Endodermal cell (in vitro differentiated cells): ENCODE measurements around the gene ABCG1. TPM values are rescaled to one million over a fixed set of nuclear protein-coding genes. Genes with fewer than 3 reads are reported as not detected.
A peak's percentile ranks its signal among the peaks of the same experiment; 100 is the strongest.

Experiments used
- DNase-seq: peaks from one replicate; pipeline ENCODE4 v3.0.0-alpha.2; 2017
- H3K27ac ChIP-seq: 2 replicates; pipeline ENCODE4 v1.5.1; 2013; ENCODE audit warnings: mild to moderate bottlenecking, low read depth, low read length, moderate library complexity
- H3K27me3 ChIP-seq: 2 replicates; pipeline ENCODE4 v1.6.1; 2013; ENCODE audit warnings: mild to moderate bottlenecking, low read length, moderate library complexity; ENCODE audit not compliant: insufficient read depth, control insufficient read depth, poor library complexity, severe bottlenecking
- H3K36me3 ChIP-seq: 2 replicates; pipeline ENCODE4 v1.7.0; 2013; ENCODE audit warnings: mild to moderate bottlenecking, low read length, moderate library complexity; ENCODE audit not compliant: control insufficient read depth, insufficient read depth
- H3K4me1 ChIP-seq: one replicate; pipeline ENCODE4 v1.7.0; 2013; ENCODE audit warnings: low read length; ENCODE audit not compliant: control insufficient read depth, insufficient read depth
- H3K4me3 ChIP-seq: 2 replicates; pipeline ENCODE4 v1.5.1; 2013; ENCODE audit warnings: mild to moderate bottlenecking, low read length, moderate library complexity
- H3K9ac ChIP-seq: 2 replicates; pipeline ENCODE4 v1.6.1; 2013; ENCODE audit warnings: mild to moderate bottlenecking, low read length, moderate library complexity; ENCODE audit not compliant: poor library complexity, severe bottlenecking; ENCODE audit errors: extremely low read depth
- H3K9me3 ChIP-seq: 2 replicates; pipeline ENCODE4 v1.6.1; 2013; ENCODE audit warnings: mild to moderate bottlenecking, low read length, moderate library complexity; ENCODE audit not compliant: control insufficient read depth
- H3K27ac Mint-ChIP-seq: 2 replicates; pipeline ENCODE4 v1.8.0; 2020; ENCODE audit warnings: mixed read lengths
- H3K27me3 Mint-ChIP-seq: 2 replicates; pipeline ENCODE4 v1.8.0; 2021; ENCODE audit warnings: mild to moderate bottlenecking, mixed read lengths; ENCODE audit not compliant: insufficient read depth
- H3K36me3 Mint-ChIP-seq: 2 replicates; pipeline ENCODE4 v1.8.0; 2020; ENCODE audit warnings: low read depth, mixed read lengths
- H3K4me1 Mint-ChIP-seq: 2 replicates; pipeline ENCODE4 v1.8.0; 2020; ENCODE audit warnings: mixed read lengths
- H3K4me3 Mint-ChIP-seq: 2 replicates; pipeline ENCODE4 v1.8.0; 2020; ENCODE audit warnings: mild to moderate bottlenecking, moderate library complexity, mixed read lengths
- H3K9me3 Mint-ChIP-seq: 2 replicates; pipeline ENCODE4 v1.8.0; 2020; ENCODE audit warnings: mild to moderate bottlenecking, mixed read lengths
- WGBS, 2 experiments: methylation state at CpG; one replicate each; pipeline versions ENCODE4 v1.1.5 to v1.1.7; 2013; ENCODE audit warnings: missing lambda C conversion rate in 2 of 2, mixed read lengths in 1 of 2; ENCODE audit not compliant: insufficient coverage in 1 of 2, insufficient read length in 1 of 2; 5-methylcytosine and 5-hydroxymethylcytosine counted together
- total RNA-seq, 2 donors: library from RNA; stranded (reverse); fragmentation: NEBNext Ultra II Directional in 1 of 2; extraction: Animal tissue kit (Norgen Biotek cat#: 25700) in 1 of 2; gene quantifications; 2 replicates in 1 of 2; 3 replicates in 1 of 2; pipeline ENCODE4 v1.2.1, GENCODE V29; 2021
- TF ChIP-seq, protein P1 (sequence below): fragments of 200-600 bp; sonication (generic); conservative IDR thresholded peaks from 2 replicates; pipeline ENCODE4 v1.5.0; 2021; ENCODE audit warnings: antibody characterized with exemption, mild to moderate bottlenecking

The ABCG1 gene
- total RNA-seq, 2 donors from 2014 or later = 1.6 to 5.4 TPM

DNA sequence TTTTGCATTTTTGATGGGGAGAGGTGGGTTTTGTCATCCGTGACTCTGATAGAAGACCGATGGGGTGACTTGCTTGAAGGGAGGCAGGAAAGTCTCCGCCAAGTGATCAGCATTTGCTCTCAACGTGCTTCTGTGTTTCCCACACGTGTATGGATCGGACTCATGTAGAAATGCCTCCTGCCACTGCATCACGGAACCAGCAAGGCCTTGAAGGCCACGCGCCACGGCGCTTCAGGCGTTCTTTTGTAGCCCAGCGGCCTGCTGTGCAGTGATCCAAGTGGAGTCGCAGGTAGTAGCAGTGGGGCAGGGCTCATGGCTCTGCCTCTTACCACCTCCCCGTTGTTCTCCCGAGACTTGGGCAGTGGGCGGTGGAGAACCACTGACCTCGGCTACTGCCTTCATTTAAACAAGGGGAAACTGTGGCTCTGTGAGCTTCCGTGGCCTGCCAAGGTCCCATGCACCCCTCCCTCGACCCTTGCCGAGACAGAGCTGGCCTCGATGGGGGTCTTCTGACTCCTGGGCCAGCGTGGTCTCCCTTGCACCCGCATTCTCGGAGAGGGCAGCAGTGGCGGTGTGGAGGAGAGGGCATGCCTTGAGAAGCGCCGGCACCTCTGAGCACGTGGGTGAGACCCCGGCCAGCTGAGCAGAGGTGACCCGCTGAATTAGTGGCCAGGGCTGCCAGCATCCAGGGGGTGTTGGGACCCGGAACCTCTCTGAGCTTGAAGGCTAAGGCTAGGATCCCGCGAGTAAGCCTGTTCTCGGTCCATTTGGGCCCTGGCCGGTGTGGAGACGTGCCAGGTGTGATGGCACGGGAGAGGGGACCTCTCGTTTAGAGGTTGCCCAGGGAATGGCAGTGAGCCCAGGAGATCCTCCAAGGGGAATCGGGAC, 46.1 kb upstream of the ABCG1 start:
- no peak overlapping the region for H3K4me3 ChIP-seq
- H3K4me1 ChIP-seq = no peaks in the 10 kb centered on the region
- peak; percentile 17 for DNase-seq
- H3K36me3 ChIP-seq = no peaks in the 10 kb centered on the region
- H3K4me1 Mint-ChIP-seq = no peaks in the 10 kb centered on the region
- H3K27me3 ChIP-seq = peaks cover 4% of the 10 kb centered on the region
- H3K36me3 Mint-ChIP-seq = no peaks in the 10 kb centered on the region
- H3K9me3 ChIP-seq = no peaks in the 10 kb centered on the region
- no peak overlapping the region for H3K27ac Mint-ChIP-seq
- H3K4me3 Mint-ChIP-seq = no peak overlapping the region
- TF ChIP-seq, protein P1, sequence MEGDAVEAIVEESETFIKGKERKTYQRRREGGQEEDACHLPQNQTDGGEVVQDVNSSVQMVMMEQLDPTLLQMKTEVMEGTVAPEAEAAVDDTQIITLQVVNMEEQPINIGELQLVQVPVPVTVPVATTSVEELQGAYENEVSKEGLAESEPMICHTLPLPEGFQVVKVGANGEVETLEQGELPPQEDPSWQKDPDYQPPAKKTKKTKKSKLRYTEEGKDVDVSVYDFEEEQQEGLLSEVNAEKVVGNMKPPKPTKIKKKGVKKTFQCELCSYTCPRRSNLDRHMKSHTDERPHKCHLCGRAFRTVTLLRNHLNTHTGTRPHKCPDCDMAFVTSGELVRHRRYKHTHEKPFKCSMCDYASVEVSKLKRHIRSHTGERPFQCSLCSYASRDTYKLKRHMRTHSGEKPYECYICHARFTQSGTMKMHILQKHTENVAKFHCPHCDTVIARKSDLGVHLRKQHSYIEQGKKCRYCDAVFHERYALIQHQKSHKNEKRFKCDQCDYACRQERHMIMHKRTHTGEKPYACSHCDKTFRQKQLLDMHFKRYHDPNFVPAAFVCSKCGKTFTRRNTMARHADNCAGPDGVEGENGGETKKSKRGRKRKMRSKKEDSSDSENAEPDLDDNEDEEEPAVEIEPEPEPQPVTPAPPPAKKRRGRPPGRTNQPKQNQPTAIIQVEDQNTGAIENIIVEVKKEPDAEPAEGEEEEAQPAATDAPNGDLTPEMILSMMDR = no peak
- H3K27ac ChIP-seq = no peak overlapping the region
- H3K9me3 Mint-ChIP-seq = no peaks in the 10 kb centered on the region
- peaks cover 11% of the 10 kb centered on the region for H3K27me3 Mint-ChIP-seq
- 90 to 92% methylated on average over 33 to 40 of the region's 40 CpGs for WGBS, 2 experiments
- no peak overlapping the region for H3K9ac ChIP-seq

DNA sequence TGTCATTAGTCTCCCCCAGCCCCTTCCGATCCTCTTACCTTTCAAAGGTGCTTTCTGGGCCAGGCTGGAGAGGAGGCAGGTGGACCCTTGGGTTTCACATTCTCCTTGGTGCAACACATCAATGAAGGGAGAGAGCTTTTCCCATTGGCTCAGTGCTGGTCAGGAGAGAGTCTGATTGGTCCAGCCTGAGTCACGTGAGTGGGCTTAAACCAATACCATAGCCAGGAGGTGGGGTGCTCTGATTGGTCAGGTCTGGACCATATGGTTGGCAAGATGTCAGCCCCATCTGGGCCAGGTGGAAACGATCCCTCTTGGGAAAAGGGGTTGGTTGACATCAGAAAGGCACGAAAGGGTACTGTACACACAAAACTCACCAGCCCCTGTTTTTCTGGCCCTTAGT, 44.8 kb upstream of the ABCG1 start:
- no peak overlapping the region for H3K27ac ChIP-seq
- no peaks in the 10 kb centered on the region for H3K4me1 ChIP-seq
- Mint-ChIP-seq H3K36me3 (no peaks in the 10 kb centered on the region), H3K27ac (no peak overlapping the region), H3K9me3 (no peaks in the 10 kb centered on the region), H3K4me1 (no peaks in the 10 kb centered on the region), H3K4me3 (no peak overlapping the region), H3K27me3 (peaks cover 16% of the 10 kb centered on the region)
- no peaks in the 10 kb centered on the region for H3K36me3 ChIP-seq
- no peak for DNase-seq
- H3K9ac ChIP-seq = no peak overlapping the region
- TF ChIP-seq, protein P1 = no peak
- H3K27me3 ChIP-seq = peaks cover 4% of the 10 kb centered on the region
- no peaks in the 10 kb centered on the region for H3K9me3 ChIP-seq
- WGBS, 2 experiments = 89 to 90% methylated on average over 4 of the region's 4 CpGs
- H3K4me3 ChIP-seq = no peak overlapping the region

DNA sequence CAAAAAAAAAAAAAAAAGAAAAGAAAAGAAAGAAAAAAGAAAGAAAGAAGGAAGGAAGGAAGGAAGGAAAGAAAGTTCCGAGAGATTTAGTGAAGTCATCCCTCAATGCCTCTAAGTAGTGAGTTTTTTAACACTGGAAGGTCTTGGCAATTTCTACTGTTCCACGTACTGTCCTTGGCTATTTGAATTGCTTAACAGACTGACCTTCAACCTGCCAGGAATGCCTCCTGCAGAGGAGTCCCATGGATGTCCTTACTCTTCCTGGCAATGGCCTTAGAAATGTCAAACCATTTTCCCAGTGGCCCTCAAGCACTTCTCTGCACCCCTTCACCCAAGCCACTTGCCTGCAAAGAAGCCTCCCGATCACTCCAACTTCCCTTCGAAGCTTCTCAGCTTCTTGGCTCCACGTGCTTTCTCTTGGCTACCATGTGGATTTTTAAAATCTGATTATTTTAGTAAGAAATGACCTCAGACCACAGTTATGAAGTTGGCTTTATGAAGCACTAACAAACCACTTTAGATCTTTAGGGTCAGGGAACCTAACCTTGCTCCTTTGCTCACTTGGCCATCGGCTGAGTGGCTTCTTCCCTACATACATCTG, 43.7 kb upstream of the ABCG1 start:
- no peaks in the 10 kb centered on the region for H3K9me3 Mint-ChIP-seq
- H3K4me3 ChIP-seq = no peak overlapping the region
- peaks cover 16% of the 10 kb centered on the region for H3K27me3 Mint-ChIP-seq
- H3K9me3 ChIP-seq = no peaks in the 10 kb centered on the region
- no peaks in the 10 kb centered on the region for H3K36me3 Mint-ChIP-seq
- peaks cover 4% of the 10 kb centered on the region for H3K27me3 ChIP-seq
- no peak overlapping the region for H3K27ac Mint-ChIP-seq
- no peaks in the 10 kb centered on the region for H3K36me3 ChIP-seq
- H3K9ac ChIP-seq = no peak overlapping the region
- no peak for DNase-seq
- no peak overlapping the region for H3K27ac ChIP-seq
- WGBS, 2 experiments = 87 to 90% methylated on average over 4 to 6 of the region's 6 CpGs
- H3K4me3 Mint-ChIP-seq = no peak overlapping the region
- H3K4me1 ChIP-seq = no peaks in the 10 kb centered on the region
- TF ChIP-seq, protein P1 = no peak
- no peaks in the 10 kb centered on the region for H3K4me1 Mint-ChIP-seq
